ENCODE measurements around the gene RRAS. TPM values are rescaled to one million over a fixed set of nuclear protein-coding genes. Genes with fewer than 3 reads are reported as not detected.

RRAS gene
- total and polyA plus RNA-seq, 9 donors, result 24.2 to 63.4 (median 37.6) TPM

- Histone ChIP-seq H3K36me3 (no peaks in the 10 kb centered on the region), H3K9me3 (peaks cover 0 to 3% of the 10 kb centered on the region in 2 donors), H3K27ac (no peak overlapping the region), H3K4me3 (no peak overlapping the region), H3K27me3 (no peaks in the 10 kb centered on the region), H3K4me1 (ENCODE audit: insufficient read depth) (peaks cover 3% of the 10 kb centered on the region)
- WGBS, 3 donors, result 84 to 91% (median 87%) methylated on average over 28 to 35 of the region's 35 CpGs
- intact Hi-C loops (cut with DNase I), result loop anchor here in 3 of 4 donors (5.0 to 10.0 kb wide), 3 partner anchors 42 to 1860 kb away; partner anchors contain the start of gene ADM5 (in 1 of the 3)
- TF ChIP-seq EP300 (IDR thresholded peaks at IDR 0.05) (no peak), POLR2A (IDR thresholded peaks at IDR 0.05) (no peak), CTCF (IDR thresholded peaks at IDR 0.05) (no peak)
- peak in 2 of 5 donors; percentile 43 to 44 for DNase-seq
Measured at GRCh38 chr19:49594993-49595818, 44.7 kb downstream of the RRAS start.

- Histone ChIP-seq H3K27ac (peak overlapping the region in 1 of 2 donors; percentile 51), H3K4me1 (ENCODE audit: insufficient read depth) (peaks cover 3% of the 10 kb centered on the region), H3K9me3 (peaks cover 0 to 3% of the 10 kb centered on the region in 2 donors), H3K4me3 (no peak overlapping the region), H3K27me3 (no peaks in the 10 kb centered on the region), H3K36me3 (no peaks in the 10 kb centered on the region)
- 83 to 87% (median 84%) methylated on average over 35 of the region's 35 CpGs for WGBS, 3 donors
- peak in 3 of 5 donors; percentile 44 to 49 (median 46) for DNase-seq
- intact Hi-C loops (cut with DNase I), result loop anchor here in 3 of 4 donors (5.0 to 10.0 kb wide), 3 partner anchors 43 to 1860 kb away; partner anchors contain the start of gene ADM5 (in 1 of the 3)
- no peak for TF ChIP-seq POLR2A (IDR thresholded peaks at IDR 0.05)
- TF ChIP-seq EP300 (IDR thresholded peaks at IDR 0.05), result no peak
- TF ChIP-seq CTCF (IDR thresholded peaks at IDR 0.05), result no peak
Measured at GRCh38 chr19:49594157-49594992, 45.6 kb downstream of the RRAS start.

GRCh38 chr19:49593233-49594113, 46.5 kb downstream of the RRAS start:
- Histone ChIP-seq H3K36me3 (no peaks in the 10 kb centered on the region), H3K4me3 (peak overlapping the region; percentile 74), H3K27ac (peak overlapping the region in 1 of 2 donors; percentile 51), H3K4me1 (ENCODE audit: insufficient read depth) (peaks cover 3% of the 10 kb centered on the region), H3K27me3 (no peaks in the 10 kb centered on the region), H3K9me3 (peaks cover 0 to 3% of the 10 kb centered on the region in 2 donors)
- intact Hi-C loops (cut with DNase I), result loop anchor here in 3 of 4 donors (5.0 to 10.0 kb wide), 3 partner anchors 44 to 1859 kb away; partner anchors contain the start of gene ADM5 (in 1 of the 3)
- peak; percentile 92 to 94 (median 94) for DNase-seq
- TF ChIP-seq CTCF (IDR thresholded peaks at IDR 0.05) (no peak), POLR2A (IDR thresholded peaks at IDR 0.05) (no peak), EP300 (IDR thresholded peaks at IDR 0.05) (no peak)
- 6 to 7% (median 6%) methylated on average over 25 to 27 of the region's 27 CpGs for whole genome bisulfite sequencing, 3 donors

All from ovary (tissue), 9 donors.